ENCODE results near the gene MLYCD. TPM values are rescaled to one million over a fixed set of nuclear protein-coding genes. Genes with fewer than 3 reads are reported as not detected.

MLYCD gene
- total and polyA plus RNA-seq, 8 donors: 4.3 to 11.2 (median 8.9) TPM

DNA sequence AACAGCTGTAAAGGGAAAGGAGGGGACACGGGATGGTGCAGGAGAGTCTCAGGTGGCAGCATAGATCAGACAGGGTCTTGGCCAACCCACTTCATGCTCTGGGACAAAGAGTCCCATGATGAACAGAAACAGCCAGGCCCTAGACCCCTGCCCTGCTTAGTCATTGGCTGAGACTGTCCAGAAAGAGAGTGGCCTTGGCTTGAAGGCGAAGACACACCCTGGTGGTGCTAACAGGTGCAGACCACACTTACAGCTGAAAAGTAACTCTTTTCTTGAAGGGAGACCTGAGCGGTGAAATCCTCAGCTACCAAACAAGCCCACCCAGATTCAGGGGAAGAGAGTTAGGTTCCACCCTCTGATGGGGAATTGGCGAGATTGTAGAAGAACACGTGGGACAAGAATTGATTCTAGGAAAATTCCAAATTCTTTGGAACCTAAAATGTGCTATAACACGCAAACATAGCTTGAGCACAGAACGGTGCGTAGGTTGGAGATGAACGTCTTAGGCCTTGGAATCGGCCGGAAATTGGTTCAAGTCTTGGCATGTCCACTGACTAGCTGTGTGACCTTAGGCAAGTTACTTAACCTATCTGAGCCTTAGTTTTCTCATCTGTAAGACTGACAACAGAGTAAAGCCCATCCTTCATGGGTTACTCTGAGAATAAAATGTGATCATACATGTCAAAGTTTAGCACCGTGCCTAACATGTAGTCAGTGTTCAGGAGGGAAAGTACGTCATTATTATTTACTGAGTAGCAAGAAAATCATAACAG lies 12.5 kb upstream of the MLYCD start:
- 90 to 91% methylated on average over 13 of the region's 13 CpGs for WGBS, 2 donors
- Histone ChIP-seq H3K27me3 (no peaks in the 10 kb centered on the region), H3K9me3 (no peaks in the 10 kb centered on the region), H3K4me3 (no peak overlapping the region), H3K36me3 (no peaks in the 10 kb centered on the region), H3K4me1 (no peaks in the 10 kb centered on the region), H3K27ac (no peak overlapping the region)
- TF ChIP-seq, protein P1, sequence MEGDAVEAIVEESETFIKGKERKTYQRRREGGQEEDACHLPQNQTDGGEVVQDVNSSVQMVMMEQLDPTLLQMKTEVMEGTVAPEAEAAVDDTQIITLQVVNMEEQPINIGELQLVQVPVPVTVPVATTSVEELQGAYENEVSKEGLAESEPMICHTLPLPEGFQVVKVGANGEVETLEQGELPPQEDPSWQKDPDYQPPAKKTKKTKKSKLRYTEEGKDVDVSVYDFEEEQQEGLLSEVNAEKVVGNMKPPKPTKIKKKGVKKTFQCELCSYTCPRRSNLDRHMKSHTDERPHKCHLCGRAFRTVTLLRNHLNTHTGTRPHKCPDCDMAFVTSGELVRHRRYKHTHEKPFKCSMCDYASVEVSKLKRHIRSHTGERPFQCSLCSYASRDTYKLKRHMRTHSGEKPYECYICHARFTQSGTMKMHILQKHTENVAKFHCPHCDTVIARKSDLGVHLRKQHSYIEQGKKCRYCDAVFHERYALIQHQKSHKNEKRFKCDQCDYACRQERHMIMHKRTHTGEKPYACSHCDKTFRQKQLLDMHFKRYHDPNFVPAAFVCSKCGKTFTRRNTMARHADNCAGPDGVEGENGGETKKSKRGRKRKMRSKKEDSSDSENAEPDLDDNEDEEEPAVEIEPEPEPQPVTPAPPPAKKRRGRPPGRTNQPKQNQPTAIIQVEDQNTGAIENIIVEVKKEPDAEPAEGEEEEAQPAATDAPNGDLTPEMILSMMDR (IDR thresholded peaks at IDR 0.05): no peak
- FAIRE-seq (no peak), DNase-seq (no peak), ATAC-seq (no peak)
- intact Hi-C loops (cut with DNase I): loop anchor here in 1 of 3 donors (10.0 kb wide), 1 partner anchor 62 kb away; no protein-coding TSS in a partner anchor

DNA sequence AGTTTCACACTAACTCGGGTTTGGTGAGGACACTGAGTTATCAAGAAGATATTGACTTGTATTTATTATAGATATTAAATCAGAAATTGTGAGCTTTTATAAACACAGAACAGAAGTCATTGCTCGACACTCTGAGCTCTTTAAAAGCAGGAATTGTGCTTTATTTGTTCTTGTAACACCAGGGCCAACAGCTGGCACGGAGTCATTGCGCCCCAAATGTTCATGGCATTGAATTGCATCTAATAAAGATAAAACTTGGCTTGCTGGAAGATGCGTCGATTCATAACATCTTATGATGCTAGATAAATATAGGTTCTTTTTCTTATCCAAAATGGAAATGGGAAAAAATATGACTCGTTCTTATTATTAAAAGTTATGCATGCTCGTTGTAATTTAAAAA lies 11.8 kb upstream of the MLYCD start:
- WGBS, 2 donors: 34 to 36% methylated on average over 8 of the region's 8 CpGs
- H3K36me3 ChIP-seq: no peaks in the 10 kb centered on the region
- ATAC-seq: no peak
- no peak for FAIRE-seq
- intact Hi-C loops (cut with DNase I): loop anchor here in 1 of 3 donors (10.0 kb wide), 1 partner anchor 62 kb away; no protein-coding TSS in a partner anchor
- no peaks in the 10 kb centered on the region for H3K4me1 ChIP-seq
- no peak for DNase-seq
- no peaks in the 10 kb centered on the region for H3K27me3 ChIP-seq
- no peak overlapping the region for H3K27ac ChIP-seq
- TF ChIP-seq, protein P1 (IDR thresholded peaks at IDR 0.05): no peak
- H3K9me3 ChIP-seq: no peaks in the 10 kb centered on the region
- H3K4me3 ChIP-seq: no peak overlapping the region

DNA sequence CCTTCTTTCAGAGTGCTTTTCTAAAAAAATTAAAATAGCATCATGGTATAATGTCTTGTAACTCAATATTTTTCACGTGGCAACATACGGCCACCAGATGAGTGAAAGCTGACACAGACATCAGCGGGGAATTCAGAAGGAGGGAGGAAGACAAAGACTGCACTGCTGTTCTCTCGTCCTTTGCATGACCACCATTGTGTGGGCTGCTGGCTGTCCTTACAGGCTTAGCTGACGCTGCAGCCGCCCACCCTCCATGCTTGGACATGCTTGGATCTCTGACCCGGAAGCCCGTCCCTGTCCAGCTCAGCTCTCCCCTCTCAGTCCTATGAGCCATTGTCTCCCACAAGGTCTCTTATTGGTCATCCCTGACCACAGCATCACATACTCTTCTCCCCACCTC lies 11.4 kb upstream of the MLYCD start:
- Histone ChIP-seq H3K4me1 (no peaks in the 10 kb centered on the region), H3K36me3 (no peaks in the 10 kb centered on the region), H3K4me3 (no peak overlapping the region), H3K27ac (no peak overlapping the region), H3K27me3 (no peaks in the 10 kb centered on the region), H3K9me3 (no peaks in the 10 kb centered on the region)
- FAIRE-seq (no peak), DNase-seq (no peak), ATAC-seq (no peak)
- intact Hi-C loops (cut with DNase I): loop anchor here in 1 of 3 donors (10.0 kb wide), 1 partner anchor 63 kb away; no protein-coding TSS in a partner anchor
- WGBS, 2 donors: 60 to 66% methylated on average over 8 of the region's 8 CpGs
- TF ChIP-seq, protein P1 (IDR thresholded peaks at IDR 0.05): no peak

DNA sequence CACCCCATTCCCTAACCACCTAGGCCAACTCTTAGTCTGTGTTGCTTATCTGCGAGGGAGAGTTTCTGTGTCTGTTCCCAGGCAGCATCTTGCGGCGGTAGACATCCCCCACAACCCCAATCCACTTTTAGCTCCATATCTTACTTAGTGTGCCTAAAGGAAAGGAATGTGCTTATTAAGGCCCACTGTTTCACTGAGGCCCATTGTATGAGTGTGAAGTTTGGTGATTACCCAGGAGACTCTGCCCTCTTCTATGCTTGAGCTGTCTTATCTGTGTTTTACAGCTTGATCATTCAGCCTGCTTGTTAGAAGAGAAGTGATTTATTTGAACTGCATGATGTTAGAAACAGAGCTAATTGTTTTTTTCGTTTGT lies 10.3 kb upstream of the MLYCD start:
- H3K36me3 ChIP-seq: no peaks in the 10 kb centered on the region
- H3K4me3 ChIP-seq: no peak overlapping the region
- WGBS, 2 donors: 71 to 74% methylated on average over 4 of the region's 4 CpGs
- no peak for DNase-seq
- TF ChIP-seq, protein P1 (IDR thresholded peaks at IDR 0.05): no peak
- no peaks in the 10 kb centered on the region for H3K27me3 ChIP-seq
- no peaks in the 10 kb centered on the region for H3K4me1 ChIP-seq
- H3K27ac ChIP-seq: no peak overlapping the region
- FAIRE-seq: no peak
- intact Hi-C loops (cut with DNase I): loop anchor here in 1 of 3 donors (10.0 kb wide), 1 partner anchor 64 kb away; no protein-coding TSS in a partner anchor
- no peak for ATAC-seq
- no peaks in the 10 kb centered on the region for H3K9me3 ChIP-seq

DNA sequence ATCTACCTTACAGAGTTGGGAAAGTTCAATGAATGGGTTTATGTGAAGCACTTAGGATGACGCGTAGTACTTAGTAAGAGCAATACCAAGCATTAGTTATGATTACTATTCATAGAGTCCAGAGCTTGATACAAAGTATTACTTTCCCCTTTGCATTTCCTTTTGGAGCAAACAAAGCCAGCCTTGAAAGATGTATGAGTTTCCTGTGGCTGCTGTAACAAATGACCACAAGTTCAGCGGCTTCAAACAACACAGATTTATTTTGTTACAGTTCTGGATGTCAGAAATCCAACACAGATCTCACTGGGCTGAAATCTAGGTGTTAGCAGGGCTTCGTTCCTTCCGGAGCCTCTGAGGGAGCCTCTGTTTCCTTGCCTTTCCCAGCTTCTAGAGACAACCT lies 8.6 kb upstream of the MLYCD start:
- intact Hi-C loops (cut with DNase I): no loop called here

More for the DNA sequence above, 8.6 kb upstream of the MLYCD start:
- 91 to 97% methylated on average over 5 of the region's 5 CpGs for WGBS, 2 donors
- H3K27ac ChIP-seq: no peak overlapping the region
- FAIRE-seq (no peak), DNase-seq (no peak), ATAC-seq (no peak)
- H3K4me3 ChIP-seq: no peak overlapping the region
- no peaks in the 10 kb centered on the region for H3K36me3 ChIP-seq
- TF ChIP-seq, protein P1 (IDR thresholded peaks at IDR 0.05): no peak
- H3K27me3 ChIP-seq: no peaks in the 10 kb centered on the region
- no peaks in the 10 kb centered on the region for H3K4me1 ChIP-seq
- no peaks in the 10 kb centered on the region for H3K9me3 ChIP-seq
